Fibroblast of skin of scalp (primary cell): Measurements from ENCODE around the gene ARMC3. TPM values are rescaled to one million over a fixed set of nuclear protein-coding genes. Genes with fewer than 3 reads are reported as not detected.
"Not testable (repeated sequence)": the region's sequence is repeated elsewhere in the genome, so short reads cannot be mapped to it uniquely, and the experiment has no call there.

Source experiments
- DNase-seq: peaks from one replicate; pipeline ENCODE4 v3.0.0-alpha.2; 2013
- polyA plus RNA-seq, 2 experiments: library from polyadenylated mRNA; unstranded; fragments of 120-200 nt; gene quantifications; one replicate each; pipeline ENCODE4 v1.2.1, GENCODE V29; 2013; ENCODE audit not compliant: insufficient read length in 2 of 2

The ARMC3 gene
- not detected for polyA plus RNA-seq (2013, experiment 1 of 2; ENCODE audit: insufficient read length)
- polyA plus RNA-seq (2013, experiment 2 of 2; ENCODE audit: insufficient read length), result 0.32 TPM

GRCh38 chr10:22927661-22928403 lies at the start of gene ARMC3:
ARMC3 (plus strand) TSS chr10:22928053; CDS start chr10:22931997, 3,944 bp downstream.
- DNase-seq, result peak; percentile 43

GRCh38 chr10:22891797-22892196 lies 36.1 kb upstream of the ARMC3 start:
- DNase-seq, result no peak

- no peak for DNase-seq
Measured at GRCh38 chr10:22893781-22894180, 34.1 kb upstream of the ARMC3 start.

GRCh38 chr10:22894714-22895113 lies 33.1 kb upstream of the ARMC3 start:
- DNase-seq, result no peak

- DNase-seq, result no peak
Measured at GRCh38 chr10:22895252-22895651, 32.6 kb upstream of the ARMC3 start.

DNA sequence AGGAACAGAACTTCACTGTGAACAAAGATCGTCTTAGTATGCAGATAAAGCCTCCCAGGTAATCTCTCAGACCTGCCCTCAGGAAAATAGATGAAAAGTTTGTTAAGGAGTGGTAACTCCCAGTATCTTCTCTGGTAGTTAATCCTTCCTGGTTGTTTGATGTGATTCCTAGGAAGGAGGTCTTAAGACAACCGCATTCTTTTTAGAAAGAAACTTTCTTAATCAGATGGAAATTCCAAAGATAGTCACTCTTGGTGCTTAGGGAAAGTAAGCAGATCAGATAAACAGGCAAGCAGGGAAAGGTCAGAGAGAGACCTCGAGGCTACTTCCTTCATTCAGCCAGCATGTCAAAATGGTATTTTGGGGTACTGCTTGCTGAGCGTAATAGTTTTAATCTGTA lies 30.5 kb upstream of the ARMC3 start:
- no peak for DNase-seq

GRCh38 chr10:22899307-22899706 lies 28.5 kb upstream of the ARMC3 start:
- DNase-seq, result no peak

GRCh38 chr10:22899775-22900174 lies 28.1 kb upstream of the ARMC3 start:
- DNase-seq, result no peak

- no peak for DNase-seq
Measured at GRCh38 chr10:22900841-22901601, 26.8 kb upstream of the ARMC3 start.

DNA sequence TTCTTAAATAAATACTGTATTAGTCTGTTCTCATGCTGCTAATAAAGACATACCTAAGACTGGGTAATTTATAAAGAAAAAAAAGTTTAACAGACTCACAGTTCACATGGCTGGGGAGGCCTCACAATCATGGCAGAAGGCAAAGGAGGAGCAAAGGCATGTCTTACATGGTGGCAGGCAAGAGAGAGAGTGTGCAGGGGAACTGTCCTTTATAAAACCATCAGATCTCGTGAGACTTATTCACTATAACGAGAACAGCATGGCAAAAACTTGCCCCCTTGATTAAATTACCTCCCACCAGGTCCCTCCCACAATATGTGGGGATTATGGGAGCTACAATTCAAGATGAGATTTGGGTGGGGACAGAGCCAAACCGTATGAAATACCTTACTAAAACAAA lies 25.7 kb upstream of the ARMC3 start:
- DNase-seq, result not testable (repeated sequence)

- no peak for DNase-seq
Measured at GRCh38 chr10:22903694-22904093, 24.2 kb upstream of the ARMC3 start.

GRCh38 chr10:22906767-22907166 lies 21.1 kb upstream of the ARMC3 start:
- DNase-seq, result no peak

- no peak for DNase-seq
Measured at GRCh38 chr10:22908837-22909236, 19.0 kb upstream of the ARMC3 start.

DNA sequence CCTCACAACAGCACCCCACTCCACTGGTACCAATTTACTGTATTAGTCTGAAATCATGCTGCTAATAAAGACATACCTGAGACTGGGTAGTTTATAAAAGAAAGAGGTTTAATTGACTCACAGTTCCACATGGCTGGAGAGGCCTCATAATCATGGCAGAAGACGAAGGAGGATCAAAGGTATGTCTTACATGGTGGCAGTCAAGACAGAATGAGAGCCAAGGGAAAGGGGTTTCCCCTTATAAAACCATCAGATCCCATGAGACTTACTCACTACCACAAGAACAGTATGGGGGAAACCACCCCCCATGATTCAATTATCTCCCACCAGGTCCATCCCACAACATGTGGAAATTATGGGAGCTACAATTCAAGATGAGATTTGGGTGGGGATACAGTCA lies 18.2 kb upstream of the ARMC3 start:
- not testable (repeated sequence) for DNase-seq

- no peak for DNase-seq
Measured at GRCh38 chr10:22911067-22911466, 16.8 kb upstream of the ARMC3 start.

- peak; percentile 11 for DNase-seq
Measured at GRCh38 chr10:22911889-22912762, 15.7 kb upstream of the ARMC3 start.

DNA sequence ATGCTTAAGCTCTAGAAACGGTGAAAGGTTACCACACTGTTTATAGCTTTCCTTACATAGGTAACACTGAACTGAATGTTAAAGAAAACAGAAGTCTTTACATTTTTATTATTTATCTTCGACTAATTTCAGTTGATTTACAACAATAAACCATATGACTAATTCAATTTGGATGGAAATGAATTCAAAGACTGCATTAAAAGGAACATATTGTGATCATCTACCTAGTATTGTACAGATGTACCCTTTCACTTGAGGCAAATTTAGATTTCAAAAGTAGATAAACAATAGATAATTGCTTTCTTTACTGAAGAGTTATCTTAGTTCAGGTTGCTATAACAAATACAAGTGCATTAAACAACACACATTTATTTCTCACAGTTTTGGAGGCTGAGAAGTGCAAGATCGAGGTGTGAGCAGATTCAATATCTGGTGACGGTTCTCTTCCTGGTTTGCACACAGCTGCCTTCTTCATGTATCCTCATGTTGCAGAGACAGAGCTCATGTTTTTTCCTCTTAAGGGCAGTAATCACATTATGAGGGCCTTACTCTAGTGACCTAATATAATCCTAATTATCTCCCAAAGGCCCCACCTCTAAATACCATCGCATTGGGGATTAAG lies 15.0 kb upstream of the ARMC3 start:
- DNase-seq, result no peak

- no peak for DNase-seq
Measured at GRCh38 chr10:22913474-22914092, 14.3 kb upstream of the ARMC3 start.

- DNase-seq, result no peak
Measured at GRCh38 chr10:22915314-22915713, 12.5 kb upstream of the ARMC3 start.

- no peak for DNase-seq
Measured at GRCh38 chr10:22925088-22925487, 2.8 kb upstream of the ARMC3 start.

- no peak for DNase-seq
Measured at GRCh38 chr10:22927166-22927565, 687 bp upstream of the ARMC3 start.

GRCh38 chr10:22929053-22929452 lies 1.2 kb downstream of the ARMC3 start:
- not testable (repeated sequence) for DNase-seq
